ENCODE measurements around the gene SPTBN4.
"Not testable (repeated sequence)": the region's sequence is repeated elsewhere in the genome, so short reads cannot be mapped to it uniquely, and the experiment has no call there.

The SPTBN4 gene

GRCh38 chr19:40445780-40446262, 21.0 kb upstream of the SPTBN4 start:
- ChIA-PET POLR2A (no interaction called here), CTCF (interaction anchor here (1.0 to 1.5 kb wide), 2 partner anchors 19 to 141 kb away, joined by 3 to 6 read pairs; no protein-coding TSS in a partner anchor)
- DNase-seq (ENCODE audit: extremely low spot score) = no peak
- TF ChIP-seq CTCF (IDR thresholded peaks at IDR 0.05; ENCODE audit: control extremely low read depth, extremely low read depth, low read depth, missing control alignments) = no peak

- POLR2A ChIA-PET = no interaction called here
- CTCF ChIA-PET = interaction anchor here (0.7 to 1.5 kb wide), 3 partner anchors 18 to 141 kb away, joined by 3 to 6 read pairs (median 3); partner anchors contain the start of gene BLVRB
- DNase-seq (ENCODE audit: extremely low spot score) = no peak
- TF ChIP-seq CTCF (IDR thresholded peaks at IDR 0.05; ENCODE audit: control extremely low read depth, extremely low read depth, low read depth, missing control alignments) = no peak
These were observed 20.5 kb upstream of the SPTBN4 start for GRCh38 chr19:40446263-40446784.

GRCh38 chr19:40449506-40449905, 17.3 kb upstream of the SPTBN4 start:
- no peak for TF ChIP-seq CTCF (IDR thresholded peaks at IDR 0.05; ENCODE audit: control extremely low read depth, extremely low read depth, low read depth, missing control alignments)
- CTCF ChIA-PET = interaction anchor here (3.0 kb wide), 1 partner anchor 15 kb away, joined by 17 read pairs; no protein-coding TSS in a partner anchor
- no peak for DNase-seq (ENCODE audit: extremely low spot score)
- POLR2A ChIA-PET = no interaction called here

- CTCF ChIA-PET = interaction anchor here (0.6 to 3.0 kb wide), 2 partner anchors 14 to 326 kb away, joined by 3 to 17 read pairs; no protein-coding TSS in a partner anchor
- POLR2A ChIA-PET = no interaction called here
- DNase-seq (ENCODE audit: extremely low spot score) = no peak
- TF ChIP-seq CTCF (IDR thresholded peaks at IDR 0.05; ENCODE audit: control extremely low read depth, extremely low read depth, low read depth, missing control alignments) = no peak
These were observed 16.1 kb upstream of the SPTBN4 start for GRCh38 chr19:40450664-40451063.

- CTCF ChIA-PET = interaction anchor here (1.9 to 3.0 kb wide), 2 partner anchors 9 to 12 kb away, joined by 5 to 17 read pairs; no protein-coding TSS in a partner anchor
- no peak for DNase-seq (ENCODE audit: extremely low spot score)
- TF ChIP-seq CTCF (IDR thresholded peaks at IDR 0.05; ENCODE audit: control extremely low read depth, extremely low read depth, low read depth, missing control alignments) = no peak
- POLR2A ChIA-PET = interaction anchor here (0.6 kb wide), 2 partner anchors 194 to 914 kb away, joined by 3 read pairs; no protein-coding TSS in a partner anchor
These were observed 14.8 kb upstream of the SPTBN4 start for GRCh38 chr19:40452016-40452415.

GRCh38 chr19:40453151-40453735, 13.6 kb upstream of the SPTBN4 start:
- CTCF ChIA-PET = interaction anchor here (1.0 to 5.1 kb wide), 5 partner anchors 10 to 182 kb away, joined by 3 to 52 read pairs (median 5); partner anchors contain the start of gene BLVRB
- POLR2A ChIA-PET = no interaction called here
- DNase-seq (ENCODE audit: extremely low spot score) = no peak
- no peak for TF ChIP-seq CTCF (IDR thresholded peaks at IDR 0.05; ENCODE audit: control extremely low read depth, extremely low read depth, low read depth, missing control alignments)

GRCh38 chr19:40453943-40454342, 12.9 kb upstream of the SPTBN4 start:
- ChIA-PET CTCF (interaction anchor here (1.0 to 5.1 kb wide), 4 partner anchors 10 to 182 kb away, joined by 3 to 52 read pairs (median 7); partner anchors contain the start of gene BLVRB), POLR2A (interaction anchor here (1.6 kb wide), 1 partner anchor 12 kb away, joined by 4 read pairs; the partner anchor contains the start of gene BLVRB)
- not testable (repeated sequence) for DNase-seq (ENCODE audit: extremely low spot score)
